Caco-2 (cell line): ENCODE results near the gene SCAMP4. TPM values are rescaled to one million over a fixed set of nuclear protein-coding genes. Genes with fewer than 3 reads are reported as not detected.

ENCODE experiments used
- BruUV-seq: library from RNA; stranded (reverse); fragments of 400-500 nt; replicated peaks from 2 replicates; lab custom pipeline; 2021; lab: Mats Ljungman, UMichigan
- CTCF ChIA-PET: fragments of 300-600 bp; sonication (Branson Sonifier 250); formaldehyde crosslinking; loops from one replicate; lab custom pipeline; 2022; ENCODE audit warnings: antibody characterized with exemption; lab: Charles Lee
- POLR2A ChIA-PET: fragments of 300-600 bp; sonication (Branson Sonifier 250); formaldehyde crosslinking; loops from one replicate; lab custom pipeline; 2022; ENCODE audit warnings: antibody characterized with exemption; lab: Charles Lee
- DNase-seq, 2 experiments: peaks; one replicate each; pipeline versions ENCODE4 v3.0.0 to v3.0.0-alpha.2; 2020 to 2022
- H3K27me3 ChIP-seq: replicated peaks from 2 replicates; pipeline ENCODE4 v1.6.0; 2011; ENCODE audit warnings: low read length; ENCODE audit not compliant: control insufficient read depth, insufficient read depth
- H3K36me3 ChIP-seq: 2 replicates; pipeline ENCODE4 v1.5.1; 2011; ENCODE audit warnings: low read length; ENCODE audit not compliant: control insufficient read depth, insufficient read depth
- H3K4me1 ChIP-seq: fragments of 250-450 bp; sonication (Bioruptor Pico); 2 replicates; pipeline ENCODE4 v1.5.1; 2020; ENCODE audit warnings: mild to moderate bottlenecking
- H3K4me3 ChIP-seq: 2 replicates; pipeline ENCODE4 v1.5.1; 2011; ENCODE audit warnings: low read depth, mild to moderate bottlenecking, control low read depth, low read length
- H3K9me3 ChIP-seq: fragments of 250-450 bp; sonication (Bioruptor Pico); 2 replicates; pipeline ENCODE4 v1.5.1; 2020; ENCODE audit warnings: mild to moderate bottlenecking, moderate library complexity
- H3K27ac Mint-ChIP-seq: one replicate; pipeline ENCODE4 v1.8.0; 2022; ENCODE audit warnings: mixed read lengths; ENCODE audit not compliant: unreplicated experiment
- H3K27me3 Mint-ChIP-seq: one replicate; pipeline ENCODE4 v1.8.0; 2022; ENCODE audit warnings: mixed read lengths; ENCODE audit not compliant: insufficient read depth, unreplicated experiment
- H3K36me3 Mint-ChIP-seq: one replicate; pipeline ENCODE4 v1.8.0; 2022; ENCODE audit warnings: mild to moderate bottlenecking, mixed read lengths; ENCODE audit not compliant: insufficient read depth, unreplicated experiment
- H3K4me1 Mint-ChIP-seq: one replicate; pipeline ENCODE4 v1.8.0; 2022; ENCODE audit warnings: low read depth, mixed read lengths; ENCODE audit not compliant: unreplicated experiment
- H3K4me3 Mint-ChIP-seq: one replicate; pipeline ENCODE4 v1.8.0; 2022; ENCODE audit warnings: mild to moderate bottlenecking, moderate library complexity, mixed read lengths; ENCODE audit not compliant: unreplicated experiment
- H3K9me3 Mint-ChIP-seq: one replicate; pipeline ENCODE4 v1.8.0; 2022; ENCODE audit warnings: mixed read lengths; ENCODE audit not compliant: unreplicated experiment
- CTCF ChIP-seq, 2 experiments: fragments of 200-600 bp in 1 of 2; IDR thresholded peaks; 1 replicate in 1 of 2; 2 replicates in 1 of 2; pipeline versions ENCODE4 v1.5.1 to v1.8.0; 2011 to 2022; ENCODE audit warnings: antibody characterized with exemption in 1 of 2, control low read depth in 1 of 2, inconsistent platforms in 1 of 2, low read depth in 1 of 2, low read length in 1 of 2, mild to moderate bottlenecking in 1 of 2, moderate library complexity in 1 of 2; ENCODE audit not compliant: insufficient read depth in 1 of 2, severe bottlenecking in 1 of 2, unreplicated experiment in 1 of 2
- intact Hi-C: fragments of 100-400 bp; cut with micrococcal nuclease; formaldehyde crosslinking; loops from one replicate; pipeline ENCODE4 v1.10.0; 2022; ENCODE audit not compliant: unreplicated experiment
- total RNA-seq: library from RNA; stranded (reverse); gene quantifications from 2 replicates; pipeline ENCODE4 v1.2.3, GENCODE V29; 2022

The SCAMP4 gene
- total RNA-seq, 1 experiment from 2014 or later = 84.1 TPM

DNA sequence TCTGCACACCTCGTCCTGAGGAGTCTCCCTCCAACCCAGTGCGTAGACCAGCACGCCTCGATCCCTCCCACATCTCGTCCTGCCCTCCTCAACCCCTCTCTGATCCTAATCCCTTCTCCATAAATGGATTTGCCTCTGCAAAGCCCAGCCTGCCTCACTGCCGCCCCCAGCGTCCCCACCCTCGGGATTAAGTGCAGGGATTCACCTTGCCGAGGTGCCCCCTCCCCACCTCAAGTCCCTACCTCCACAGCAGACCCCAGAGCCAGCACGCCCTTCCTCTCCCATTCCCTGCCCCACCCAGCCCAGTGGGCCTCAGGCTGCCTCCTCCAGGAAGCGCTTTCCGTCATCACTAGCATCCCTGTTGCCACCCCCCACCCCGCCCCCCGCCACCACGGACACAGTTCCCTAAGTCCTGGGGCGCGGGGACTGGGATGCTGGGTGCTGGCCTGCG is 45.8 kb upstream of the SCAMP4 start:
- no peaks in the 10 kb centered on the region for H3K9me3 Mint-ChIP-seq
- no peaks in the 10 kb centered on the region for H3K27me3 Mint-ChIP-seq
- no peak overlapping the region for H3K4me3 Mint-ChIP-seq
- H3K36me3 Mint-ChIP-seq = peaks cover 14% of the 10 kb centered on the region
- no peak for TF ChIP-seq CTCF (IDR thresholded peaks at IDR 0.05; ENCODE audit: insufficient read depth in 1 of 2, low read depth in 1 of 2, low read length in 1 of 2, severe bottlenecking in 1 of 2, unreplicated experiment in 1 of 2)
- no TSS peak for BruUV-seq
- Histone ChIP-seq H3K36me3 (no peaks in the 10 kb centered on the region), H3K27me3 (no peaks in the 10 kb centered on the region), H3K4me3 (no peak overlapping the region), H3K9me3 (no peaks in the 10 kb centered on the region), H3K4me1 (peaks cover 39% of the 10 kb centered on the region)
- intact Hi-C loops = no loop called here
- ChIA-PET POLR2A (no interaction called here), CTCF (interaction anchor here (0.9 kb wide), 1 partner anchor 10 kb away, joined by 9 read pairs; no protein-coding TSS in a partner anchor)
- DNase-seq = no peak
- H3K27ac Mint-ChIP-seq = peak overlapping the region; percentile 76
- H3K4me1 Mint-ChIP-seq = peaks cover 5% of the 10 kb centered on the region

DNA sequence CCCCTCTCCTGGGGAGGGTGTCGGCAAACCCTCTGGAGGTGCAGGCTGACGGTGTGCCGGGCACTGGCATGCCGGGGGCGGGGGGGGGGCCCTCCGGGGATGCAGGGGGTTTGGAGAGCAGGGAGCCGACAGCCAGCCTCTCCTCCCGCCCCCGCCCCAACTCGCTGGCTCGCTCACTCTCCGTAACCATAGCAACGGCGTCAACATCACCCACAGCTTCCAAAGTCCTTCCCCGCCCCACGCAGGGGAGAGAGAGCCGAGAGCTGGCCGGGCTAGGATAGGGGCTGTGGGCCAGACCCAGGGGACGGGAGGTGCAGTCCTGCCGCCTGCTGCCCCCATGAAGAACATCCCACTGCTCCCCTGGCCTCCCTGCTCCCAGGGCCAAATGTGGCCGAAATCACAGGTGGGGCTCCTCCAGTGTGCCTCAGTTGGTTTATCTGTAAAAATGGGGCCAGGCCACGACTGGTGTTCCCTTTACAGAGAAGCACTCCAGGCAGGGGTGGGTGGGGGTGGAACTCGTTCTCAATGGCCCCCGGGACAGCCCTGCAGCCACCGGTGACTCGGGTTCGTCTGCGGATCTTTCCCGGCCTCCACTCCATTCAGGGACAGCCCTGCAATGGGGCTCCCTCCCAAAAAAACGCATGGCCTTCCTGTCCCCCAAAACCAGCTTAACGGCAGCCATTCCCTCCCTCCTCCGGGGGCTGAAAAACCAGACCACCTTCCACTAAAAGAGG is 45.0 kb upstream of the SCAMP4 start:
- peaks cover 14% of the 10 kb centered on the region for H3K36me3 Mint-ChIP-seq
- POLR2A ChIA-PET = interaction anchor here (0.5 kb wide), 1 partner anchor 681 kb away, joined by 3 read pairs; no protein-coding TSS in a partner anchor

More for the DNA sequence above, 45.0 kb upstream of the SCAMP4 start:
- no peaks in the 10 kb centered on the region for H3K9me3 ChIP-seq
- H3K4me1 Mint-ChIP-seq = peaks cover 5% of the 10 kb centered on the region
- peak overlapping the region; percentile 11 for H3K4me3 ChIP-seq
- TF ChIP-seq CTCF (IDR thresholded peaks at IDR 0.05; ENCODE audit: insufficient read depth in 1 of 2, low read depth in 1 of 2, low read length in 1 of 2, severe bottlenecking in 1 of 2, unreplicated experiment in 1 of 2) = no peak
- peak; percentile 87 to 88 for DNase-seq
- H3K9me3 Mint-ChIP-seq = no peaks in the 10 kb centered on the region
- H3K27ac Mint-ChIP-seq = peak overlapping the region; percentile 76
- peaks cover 43% of the 10 kb centered on the region for H3K4me1 ChIP-seq
- BruUV-seq = no TSS peak
- no peak overlapping the region for H3K4me3 Mint-ChIP-seq
- CTCF ChIA-PET = interaction anchor here (0.6 to 0.9 kb wide), 2 partner anchors 11 to 14 kb away, joined by 3 to 9 read pairs; no protein-coding TSS in a partner anchor
- H3K27me3 Mint-ChIP-seq = no peaks in the 10 kb centered on the region
- no peaks in the 10 kb centered on the region for H3K27me3 ChIP-seq
- intact Hi-C loops = no loop called here
- no peaks in the 10 kb centered on the region for H3K36me3 ChIP-seq
